SKM-1 (cell line): Measurements from ENCODE around the gene CACNA2D3.
"Not testable (repeated sequence)": the region's sequence is repeated elsewhere in the genome, so short reads cannot be mapped to it uniquely, and the experiment has no call there.

ENCODE experiments used
- DNase-seq: peaks from one replicate; lab custom pipeline; 2025; ENCODE audit not compliant: unreplicated experiment; lab: John Stamatoyannopoulos, UW

The CACNA2D3 gene

GRCh38 chr3:54977439-54977838 lies 855.1 kb downstream of the CACNA2D3 start:
- no peak for DNase-seq

- DNase-seq, result not testable (repeated sequence)
These were observed 855.6 kb downstream of the CACNA2D3 start for GRCh38 chr3:54977946-54978345.

GRCh38 chr3:54982807-54983206 lies 860.5 kb downstream of the CACNA2D3 start:
- no peak for DNase-seq

- DNase-seq, result no peak
These were observed 861.1 kb downstream of the CACNA2D3 start for GRCh38 chr3:54983266-54984099.

GRCh38 chr3:54985856-54986255 lies 863.5 kb downstream of the CACNA2D3 start:
- no peak for DNase-seq

GRCh38 chr3:54986294-54986693 lies 863.9 kb downstream of the CACNA2D3 start:
- DNase-seq, result peak; percentile 93

- no peak for DNase-seq
These were observed 865.4 kb downstream of the CACNA2D3 start for GRCh38 chr3:54987719-54988118.

- no peak for DNase-seq
These were observed 866.0 kb downstream of the CACNA2D3 start for GRCh38 chr3:54988302-54988837.

- peak; percentile 24 for DNase-seq
These were observed 866.7 kb downstream of the CACNA2D3 start for GRCh38 chr3:54988838-54989630.

- no peak for DNase-seq
These were observed 871.8 kb downstream of the CACNA2D3 start for GRCh38 chr3:54994111-54994513.

GRCh38 chr3:54999159-54999558 lies 876.8 kb downstream of the CACNA2D3 start:
- DNase-seq, result no peak

GRCh38 chr3:54999811-55000210 lies 877.5 kb downstream of the CACNA2D3 start:
- DNase-seq, result no peak

- DNase-seq, result no peak
These were observed 878.2 kb downstream of the CACNA2D3 start for GRCh38 chr3:55000546-55000945.

GRCh38 chr3:55000953-55001352 lies 878.6 kb downstream of the CACNA2D3 start:
- DNase-seq, result no peak

GRCh38 chr3:55002416-55002930 lies 880.1 kb downstream of the CACNA2D3 start:
- no peak for DNase-seq

GRCh38 chr3:55006244-55006676 lies 883.9 kb downstream of the CACNA2D3 start:
- no peak for DNase-seq

GRCh38 chr3:55007971-55008370 lies 885.6 kb downstream of the CACNA2D3 start:
- DNase-seq, result no peak

GRCh38 chr3:55009372-55009771 lies 887.0 kb downstream of the CACNA2D3 start:
- no peak for DNase-seq

- DNase-seq, result no peak
These were observed 889.7 kb downstream of the CACNA2D3 start for GRCh38 chr3:55012091-55012490.

- no peak for DNase-seq
These were observed 891.0 kb downstream of the CACNA2D3 start for GRCh38 chr3:55013145-55013925.

GRCh38 chr3:55014081-55014480 lies 891.7 kb downstream of the CACNA2D3 start:
- no peak for DNase-seq
